HCT116 (cell line): ENCODE measurements around the gene POC1B. TPM values are rescaled to one million over a fixed set of nuclear protein-coding genes. Genes with fewer than 3 reads are reported as not detected.

Experiments used
- ATAC-seq: fragments of 200-7000 bp; cut with Tn5 transposase; 2 replicates; pipeline ENCODE4 v1.9.1; 2020; ENCODE audit warnings: mild to moderate bottlenecking, moderate library complexity
- BruUV-seq: library from RNA; stranded (reverse); fragments of 400-500 nt; replicated peaks from 2 replicates; lab custom pipeline; 2021; lab: Mats Ljungman, UMichigan
- CTCF ChIA-PET: fragments of 300-600 bp; sonication (Branson Sonifier 250); formaldehyde crosslinking; loops from one replicate; lab custom pipeline; 2021; ENCODE audit warnings: antibody characterized with exemption; lab: Charles Lee
- POLR2A ChIA-PET: fragments of 300-600, 350-600 bp; sonication (Branson Sonifier 250); formaldehyde crosslinking; loops from one replicate; lab custom pipeline; 2021; ENCODE audit warnings: antibody characterized with exemption; lab: Charles Lee
- RAD21 ChIA-PET, 2 experiments: fragments of 300-600 bp; sonication (Branson Sonifier 250); formaldehyde crosslinking; loops; one replicate each; lab custom pipeline; 2023; ENCODE audit warnings: low total read pairs in 2 of 2; ENCODE audit not compliant: uncharacterized antibody in 2 of 2, unreplicated experiment in 2 of 2, low non-redundant PET in 1 of 2; lab: Charles Lee
- DNase-seq: peaks from one replicate; pipeline ENCODE4 v3.0.0-alpha.2; 2010; ENCODE audit warnings: low read depth, low spot score
- H2AFZ ChIP-seq: fragments of 200-600 bp; shearing (Covaris generic), sonication (generic); 2 replicates; pipeline ENCODE4 v1.6.1; 2017; ENCODE audit warnings: low read depth, mixed run types, mixed read lengths, antibody characterized with exemption, low read length; ENCODE audit not compliant: poor library complexity, severe bottlenecking
- H3K27ac ChIP-seq: 2 replicates; pipeline ENCODE4 v1.5.1; 2012; ENCODE audit warnings: low read depth, low read length
- H3K27me3 ChIP-seq: fragments of 200-600 bp; sonication (generic); 2 replicates; pipeline ENCODE4 v1.6.1; 2016; ENCODE audit warnings: mixed run types, low read length, mixed read lengths; ENCODE audit not compliant: insufficient read depth
- H3K36me3 ChIP-seq, 2 experiments: fragments of 200-500 bp in 1 of 2; fragments of 200-600 bp in 1 of 2; sonication (Bioruptor generic) in 1 of 2; sonication (generic) in 1 of 2; 2 replicates each; pipeline versions ENCODE4 v1.5.1 to v1.6.1; 2014 to 2016; ENCODE audit warnings: low read length in 2 of 2, inconsistent platforms in 1 of 2, mixed read lengths in 1 of 2, mixed run types in 1 of 2; ENCODE audit not compliant: insufficient read depth in 2 of 2, control insufficient read depth in 1 of 2
- H3K4me1 ChIP-seq, 2 experiments: fragments of 200-600 bp in 1 of 2; sonication (generic) in 1 of 2; 2 replicates each; pipeline versions ENCODE4 v1.5.1 to v1.6.1; 2012 to 2017; ENCODE audit warnings: low read length in 2 of 2, inconsistent platforms in 1 of 2, mild to moderate bottlenecking in 1 of 2, mixed read lengths in 1 of 2, mixed run types in 1 of 2, moderate library complexity in 1 of 2; ENCODE audit not compliant: insufficient read depth in 2 of 2, control insufficient read depth in 1 of 2
- H3K4me2 ChIP-seq: fragments of 200-600 bp; sonication (generic); 2 replicates; pipeline ENCODE4 v1.6.1; 2017; ENCODE audit warnings: mixed run types, low read length, mixed read lengths
- H3K4me3 ChIP-seq, 2 experiments: fragments of 200-600 bp in 1 of 2; sonication (generic) in 1 of 2; replicated peaks in 1 of 2; 2 replicates each; pipeline ENCODE4 v1.5.1; 2011 to 2016; ENCODE audit warnings: low read length in 2 of 2, control low read depth in 1 of 2, low read depth in 1 of 2, mild to moderate bottlenecking in 1 of 2, mixed read lengths in 1 of 2, mixed run types in 1 of 2
- H3K79me2 ChIP-seq: fragments of 200-600 bp; sonication (generic); 2 replicates; pipeline ENCODE4 v1.6.1; 2017; ENCODE audit warnings: mild to moderate bottlenecking, mixed run types, low read length, moderate library complexity, mixed read lengths; ENCODE audit not compliant: insufficient read depth
- H3K9ac ChIP-seq: fragments of 200-600 bp; sonication (generic); 2 replicates; pipeline ENCODE4 v1.6.1; 2016; ENCODE audit warnings: low read length, mixed read lengths
- H3K9me2 ChIP-seq: fragments of 200-600 bp; sonication (generic), shearing (Covaris generic); 2 replicates; pipeline ENCODE4 v1.6.1; 2017; ENCODE audit warnings: mixed run types, mild to moderate bottlenecking, moderate library complexity; ENCODE audit not compliant: insufficient read depth
- H3K9me3 ChIP-seq, 2 experiments: fragments of 200-500 bp in 1 of 2; fragments of 200-600 bp in 1 of 2; sonication (Bioruptor generic) in 1 of 2; sonication (generic) in 1 of 2; 2 replicates each; pipeline ENCODE4 v1.6.1; 2014 to 2017; ENCODE audit warnings: low read length in 2 of 2, mixed read lengths in 2 of 2, inconsistent platforms in 1 of 2, low read depth in 1 of 2, mild to moderate bottlenecking in 1 of 2, mixed run types in 1 of 2, moderate library complexity in 1 of 2; ENCODE audit not compliant: control insufficient read depth in 1 of 2, insufficient read depth in 1 of 2
- H4K20me1 ChIP-seq: fragments of 200-600 bp; sonication (generic), shearing (Covaris generic); 2 replicates; pipeline ENCODE4 v1.6.1; 2017; ENCODE audit warnings: mixed run types, mild to moderate bottlenecking, moderate library complexity; ENCODE audit not compliant: insufficient read depth
- ATF3 ChIP-seq: IDR thresholded peaks from 2 replicates; pipeline ENCODE4 v1.6.1; 2012
- CBX3 ChIP-seq: IDR thresholded peaks from 2 replicates; pipeline ENCODE4 v1.6.1; 2012; ENCODE audit warnings: low read depth
- CEBPB ChIP-seq: IDR thresholded peaks from 2 replicates; pipeline ENCODE4 v1.6.1; 2012; ENCODE audit warnings: low read depth
- EGR1 ChIP-seq: IDR thresholded peaks from 2 replicates; pipeline ENCODE4 v1.6.1; 2012; ENCODE audit warnings: low read depth
- ELF1 ChIP-seq: IDR thresholded peaks from 2 replicates; pipeline ENCODE4 v1.6.1; 2012; ENCODE audit warnings: low read depth, borderline replicate concordance
- EZH2 ChIP-seq: fragments of 200-600 bp; sonication (generic); IDR thresholded peaks from 2 replicates; pipeline ENCODE4 v1.6.1; 2017; ENCODE audit warnings: antibody characterized with exemption, mixed run types
- EZH2phosphoT487 ChIP-seq: fragments of 200-600 bp; IDR thresholded peaks from 2 replicates; pipeline ENCODE4 v1.6.1; 2018; ENCODE audit warnings: antibody characterized with exemption, borderline replicate concordance
- FOSL1 ChIP-seq: IDR thresholded peaks from 2 replicates; pipeline ENCODE4 v1.6.1; 2012; ENCODE audit warnings: low read depth
- POLR2A ChIP-seq: IDR thresholded peaks from 2 replicates; pipeline ENCODE4 v1.7.0; 2011; ENCODE audit warnings: borderline replicate concordance; ENCODE audit not compliant: insufficient read depth, insufficient read length; ENCODE audit errors: extremely low read depth
- POLR2AphosphoS5 ChIP-seq: IDR thresholded peaks from 2 replicates; pipeline ENCODE4 v1.6.1; 2011; ENCODE audit warnings: mild to moderate bottlenecking, low read depth, low read length, moderate library complexity
- RAD21 ChIP-seq: IDR thresholded peaks from 2 replicates; pipeline ENCODE4 v1.6.1; 2012; ENCODE audit warnings: low read depth, mild to moderate bottlenecking
- SP1 ChIP-seq: IDR thresholded peaks from 2 replicates; pipeline ENCODE4 v1.6.1; 2012; ENCODE audit warnings: low read depth
- TCF7L2 ChIP-seq: IDR thresholded peaks from 2 replicates; pipeline ENCODE4 v1.7.0; 2011; ENCODE audit warnings: borderline replicate concordance, inconsistent platforms; ENCODE audit not compliant: insufficient read depth, insufficient read length; ENCODE audit errors: extremely low read depth
- YY1 ChIP-seq: IDR thresholded peaks from 2 replicates; pipeline ENCODE4 v1.6.1; 2011; ENCODE audit warnings: low read length, low read depth, moderate library complexity, mild to moderate bottlenecking; ENCODE audit not compliant: insufficient replicate concordance; ENCODE audit errors: extremely low read depth
- ZBTB33 ChIP-seq: IDR thresholded peaks from 2 replicates; pipeline ENCODE4 v1.6.1; 2011; ENCODE audit warnings: mild to moderate bottlenecking, low read length, moderate library complexity; ENCODE audit not compliant: insufficient replicate concordance; ENCODE audit errors: extremely low read depth
- ZNF274 ChIP-seq: fragments of 200-500 bp; sonication (Bioruptor generic); IDR thresholded peaks from 2 replicates; pipeline ENCODE4 v1.6.1; 2014; ENCODE audit warnings: mild to moderate bottlenecking, low read depth, low read length, inconsistent platforms
- intact Hi-C: fragments of 100-400 bp; cut with micrococcal nuclease; formaldehyde crosslinking; loops from 2 replicates; pipeline ENCODE4 v1.10.0; 2022
- total RNA-seq: library from RNA; stranded (reverse); gene quantifications from one replicate; pipeline ENCODE4 v1.2.1, GENCODE V29; 2021; ENCODE audit not compliant: unreplicated experiment
- TF ChIP-seq, protein P1 (sequence below): IDR thresholded peaks from 2 replicates; pipeline ENCODE4 v1.6.1; 2012; ENCODE audit warnings: low read depth

Gene POC1B
- total RNA-seq, 1 experiment from 2014 or later = 14.3 TPM

DNA sequence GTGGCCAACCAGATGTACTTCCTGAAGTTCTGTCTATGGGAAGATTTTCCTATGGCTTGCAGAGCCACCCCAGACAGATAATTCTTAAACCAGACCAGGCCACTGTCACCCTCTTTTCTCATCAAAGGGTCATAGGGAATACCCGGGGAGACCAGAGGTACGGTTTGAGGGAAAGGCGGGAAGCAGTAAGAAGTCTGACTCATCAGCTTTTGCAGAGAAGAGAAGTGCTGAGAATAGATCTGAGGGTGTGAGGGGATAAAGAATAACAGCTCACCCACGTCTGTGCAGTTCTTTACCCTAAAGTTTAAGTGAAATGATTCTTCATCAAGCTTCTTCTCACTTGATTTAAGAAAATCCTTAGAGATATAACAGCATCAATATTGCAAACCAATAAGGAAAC lies 21.3 kb upstream of the POC1B start:
- no peak overlapping the region for H3K4me3 ChIP-seq
- no peaks in the 10 kb centered on the region for H3K27me3 ChIP-seq
- peaks cover 0 to 4% of the 10 kb centered on the region in 2 experiments; a peak in 1 of 4 replicates for H3K4me1 ChIP-seq
- ChIA-PET CTCF (no interaction called here), POLR2A (no interaction called here), RAD21 (no interaction called here)
- H3K9me3 ChIP-seq = no peaks in the 10 kb centered on the region
- H4K20me1 ChIP-seq = no peaks in the 10 kb centered on the region
- ATAC-seq = no peak
- H3K9me2 ChIP-seq = no peaks in the 10 kb centered on the region
- no peaks in the 10 kb centered on the region for H3K36me3 ChIP-seq
- intact Hi-C loops = loop anchor here (10.0 kb wide), 2 partner anchors 628 to 708 kb away; no protein-coding TSS in a partner anchor
- DNase-seq = no peak
- no peaks in the 10 kb centered on the region for H3K79me2 ChIP-seq
- no peak overlapping the region for H3K27ac ChIP-seq
- no peak for TF ChIP-seq ELF1
- no peak for TF ChIP-seq CEBPB
- no peak for TF ChIP-seq SP1
- no peak for TF ChIP-seq EZH2phosphoT487
- no peak for TF ChIP-seq ZNF274
- TF ChIP-seq, protein P1, sequence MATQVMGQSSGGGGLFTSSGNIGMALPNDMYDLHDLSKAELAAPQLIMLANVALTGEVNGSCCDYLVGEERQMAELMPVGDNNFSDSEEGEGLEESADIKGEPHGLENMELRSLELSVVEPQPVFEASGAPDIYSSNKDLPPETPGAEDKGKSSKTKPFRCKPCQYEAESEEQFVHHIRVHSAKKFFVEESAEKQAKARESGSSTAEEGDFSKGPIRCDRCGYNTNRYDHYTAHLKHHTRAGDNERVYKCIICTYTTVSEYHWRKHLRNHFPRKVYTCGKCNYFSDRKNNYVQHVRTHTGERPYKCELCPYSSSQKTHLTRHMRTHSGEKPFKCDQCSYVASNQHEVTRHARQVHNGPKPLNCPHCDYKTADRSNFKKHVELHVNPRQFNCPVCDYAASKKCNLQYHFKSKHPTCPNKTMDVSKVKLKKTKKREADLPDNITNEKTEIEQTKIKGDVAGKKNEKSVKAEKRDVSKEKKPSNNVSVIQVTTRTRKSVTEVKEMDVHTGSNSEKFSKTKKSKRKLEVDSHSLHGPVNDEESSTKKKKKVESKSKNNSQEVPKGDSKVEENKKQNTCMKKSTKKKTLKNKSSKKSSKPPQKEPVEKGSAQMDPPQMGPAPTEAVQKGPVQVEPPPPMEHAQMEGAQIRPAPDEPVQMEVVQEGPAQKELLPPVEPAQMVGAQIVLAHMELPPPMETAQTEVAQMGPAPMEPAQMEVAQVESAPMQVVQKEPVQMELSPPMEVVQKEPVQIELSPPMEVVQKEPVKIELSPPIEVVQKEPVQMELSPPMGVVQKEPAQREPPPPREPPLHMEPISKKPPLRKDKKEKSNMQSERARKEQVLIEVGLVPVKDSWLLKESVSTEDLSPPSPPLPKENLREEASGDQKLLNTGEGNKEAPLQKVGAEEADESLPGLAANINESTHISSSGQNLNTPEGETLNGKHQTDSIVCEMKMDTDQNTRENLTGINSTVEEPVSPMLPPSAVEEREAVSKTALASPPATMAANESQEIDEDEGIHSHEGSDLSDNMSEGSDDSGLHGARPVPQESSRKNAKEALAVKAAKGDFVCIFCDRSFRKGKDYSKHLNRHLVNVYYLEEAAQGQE = no peak
- no peak for TF ChIP-seq EZH2
- TF ChIP-seq POLR2AphosphoS5 = no peak
- TF ChIP-seq TCF7L2 = no peak
- TF ChIP-seq CBX3 = no peak
- TF ChIP-seq ZBTB33 = no peak
- TF ChIP-seq EGR1 = no peak
- no peak for TF ChIP-seq RAD21
- no peak for TF ChIP-seq POLR2A
- TF ChIP-seq ATF3 = no peak
- TF ChIP-seq FOSL1 = no peak
- TF ChIP-seq YY1 = no peak
- H3K9ac ChIP-seq = no peak overlapping the region
- no peak overlapping the region for H2AFZ ChIP-seq
- no peak overlapping the region for H3K4me2 ChIP-seq
- BruUV-seq = no TSS peak
